ENCODE data around the gene ADAMTS6. TPM values are rescaled to one million over a fixed set of nuclear protein-coding genes. Genes with fewer than 3 reads are reported as not detected.

Gene ADAMTS6
- total RNA-seq, 1 experiment from 2014 or later: 2.8 TPM

DNA sequence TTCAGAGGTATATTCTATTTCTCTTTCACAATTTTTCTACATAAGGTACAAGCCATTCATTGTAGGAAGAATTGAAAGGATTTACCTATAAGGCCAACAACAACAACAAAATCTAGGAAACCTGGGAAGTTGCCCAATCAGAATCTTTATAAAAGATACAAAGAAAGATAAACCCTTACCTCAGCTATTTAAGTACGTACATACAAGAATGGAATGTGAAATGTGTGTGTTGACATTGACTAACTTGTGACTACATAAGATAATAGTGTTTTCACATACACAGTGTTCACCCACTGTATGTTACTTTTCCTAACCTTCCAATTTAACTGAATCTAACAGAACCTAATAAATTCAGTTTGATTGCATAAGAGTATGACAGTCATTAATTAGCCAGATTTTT lies 154.1 kb downstream of the ADAMTS6 start (continued):
- no peak for TF ChIP-seq NFYB (CRISPR knock-in tag; conservative IDR thresholded peaks at IDR 0.05; ENCODE audit: low read depth)
- no peak for TF ChIP-seq GABPB1 (CRISPR knock-in tag; IDR thresholded peaks at IDR 0.05)
- no peak for TF ChIP-seq KAT7 (CRISPR knock-in tag; IDR thresholded peaks at IDR 0.05; ENCODE audit: borderline replicate concordance)
- no peak for TF ChIP-seq MLX (CRISPR knock-in tag; IDR thresholded peaks at IDR 0.05)

- CTCF ChIA-PET: no interaction called here
- Mint-ChIP-seq H3K27me3 (ENCODE audit: low read depth) (no peaks in the 10 kb centered on the region), H3K27ac (no peak overlapping the region), H3K36me3 (no peaks in the 10 kb centered on the region), H3K4me1 (peaks cover 32% of the 10 kb centered on the region), H3K4me3 (no peak overlapping the region), H3K9me3 (no peaks in the 10 kb centered on the region)
- ATAC-seq (peak; percentile 87), DNase-seq (ENCODE audit: low spot score) (no peak)
- TF ChIP-seq SMAD3 (CRISPR knock-in tag; IDR thresholded peaks at IDR 0.05; ENCODE audit: borderline replicate concordance) (no peak), NR1H2 (CRISPR knock-in tag; IDR thresholded peaks at IDR 0.05) (no peak), CTCF (IDR thresholded peaks at IDR 0.05) (no peak), NFATC4 (CRISPR knock-in tag; IDR thresholded peaks at IDR 0.05) (no peak), ZNF232 (CRISPR knock-in tag; IDR thresholded peaks at IDR 0.05) (no peak), ZNF121 (CRISPR knock-in tag; IDR thresholded peaks at IDR 0.05) (no peak), ZNF138 (CRISPR knock-in tag; conservative IDR thresholded peaks at IDR 0.05) (no peak), MLX (CRISPR knock-in tag; IDR thresholded peaks at IDR 0.05) (no peak), ATF2 (CRISPR knock-in tag; IDR thresholded peaks at IDR 0.05; ENCODE audit: borderline replicate concordance, low read depth) (no peak), GRHL2 (CRISPR knock-in tag; IDR thresholded peaks at IDR 0.05; ENCODE audit: insufficient replicate concordance, severe bottlenecking) (no peak)
- TF ChIP-seq, protein P1, sequence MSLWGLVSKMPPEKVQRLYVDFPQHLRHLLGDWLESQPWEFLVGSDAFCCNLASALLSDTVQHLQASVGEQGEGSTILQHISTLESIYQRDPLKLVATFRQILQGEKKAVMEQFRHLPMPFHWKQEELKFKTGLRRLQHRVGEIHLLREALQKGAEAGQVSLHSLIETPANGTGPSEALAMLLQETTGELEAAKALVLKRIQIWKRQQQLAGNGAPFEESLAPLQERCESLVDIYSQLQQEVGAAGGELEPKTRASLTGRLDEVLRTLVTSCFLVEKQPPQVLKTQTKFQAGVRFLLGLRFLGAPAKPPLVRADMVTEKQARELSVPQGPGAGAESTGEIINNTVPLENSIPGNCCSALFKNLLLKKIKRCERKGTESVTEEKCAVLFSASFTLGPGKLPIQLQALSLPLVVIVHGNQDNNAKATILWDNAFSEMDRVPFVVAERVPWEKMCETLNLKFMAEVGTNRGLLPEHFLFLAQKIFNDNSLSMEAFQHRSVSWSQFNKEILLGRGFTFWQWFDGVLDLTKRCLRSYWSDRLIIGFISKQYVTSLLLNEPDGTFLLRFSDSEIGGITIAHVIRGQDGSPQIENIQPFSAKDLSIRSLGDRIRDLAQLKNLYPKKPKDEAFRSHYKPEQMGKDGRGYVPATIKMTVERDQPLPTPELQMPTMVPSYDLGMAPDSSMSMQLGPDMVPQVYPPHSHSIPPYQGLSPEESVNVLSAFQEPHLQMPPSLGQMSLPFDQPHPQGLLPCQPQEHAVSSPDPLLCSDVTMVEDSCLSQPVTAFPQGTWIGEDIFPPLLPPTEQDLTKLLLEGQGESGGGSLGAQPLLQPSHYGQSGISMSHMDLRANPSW (CRISPR knock-in tag; conservative IDR thresholded peaks at IDR 0.05; ENCODE audit: low read depth): no peak
- TF ChIP-seq, protein P2, sequence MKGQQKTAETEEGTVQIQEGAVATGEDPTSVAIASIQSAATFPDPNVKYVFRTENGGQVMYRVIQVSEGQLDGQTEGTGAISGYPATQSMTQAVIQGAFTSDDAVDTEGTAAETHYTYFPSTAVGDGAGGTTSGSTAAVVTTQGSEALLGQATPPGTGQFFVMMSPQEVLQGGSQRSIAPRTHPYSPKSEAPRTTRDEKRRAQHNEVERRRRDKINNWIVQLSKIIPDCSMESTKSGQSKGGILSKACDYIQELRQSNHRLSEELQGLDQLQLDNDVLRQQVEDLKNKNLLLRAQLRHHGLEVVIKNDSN (CRISPR knock-in tag; IDR thresholded peaks at IDR 0.05): no peak
- POLR2A ChIA-PET: no interaction called here
Observed at GRCh38 chr5:65326922-65327321, 154.8 kb downstream of the ADAMTS6 start.

GRCh38 chr5:65324226-65324625 lies 157.5 kb downstream of the ADAMTS6 start:
- Mint-ChIP-seq H3K27ac (no peak overlapping the region), H3K4me3 (no peak overlapping the region), H3K36me3 (no peaks in the 10 kb centered on the region), H3K27me3 (ENCODE audit: low read depth) (no peaks in the 10 kb centered on the region), H3K9me3 (peaks cover 5% of the 10 kb centered on the region), H3K4me1 (peaks cover 25% of the 10 kb centered on the region)
- DNase-seq (ENCODE audit: low spot score) (no peak), ATAC-seq (no peak)
- ChIA-PET POLR2A (no interaction called here), CTCF (no interaction called here)
- no peak for TF ChIP-seq AFF4 (CRISPR knock-in tag; IDR thresholded peaks at IDR 0.05; ENCODE audit: borderline replicate concordance)
- no peak for TF ChIP-seq USF2 (CRISPR knock-in tag; IDR thresholded peaks at IDR 0.05)
- no peak for TF ChIP-seq JAZF1 (CRISPR knock-in tag; IDR thresholded peaks at IDR 0.05)
- TF ChIP-seq, protein P3, sequence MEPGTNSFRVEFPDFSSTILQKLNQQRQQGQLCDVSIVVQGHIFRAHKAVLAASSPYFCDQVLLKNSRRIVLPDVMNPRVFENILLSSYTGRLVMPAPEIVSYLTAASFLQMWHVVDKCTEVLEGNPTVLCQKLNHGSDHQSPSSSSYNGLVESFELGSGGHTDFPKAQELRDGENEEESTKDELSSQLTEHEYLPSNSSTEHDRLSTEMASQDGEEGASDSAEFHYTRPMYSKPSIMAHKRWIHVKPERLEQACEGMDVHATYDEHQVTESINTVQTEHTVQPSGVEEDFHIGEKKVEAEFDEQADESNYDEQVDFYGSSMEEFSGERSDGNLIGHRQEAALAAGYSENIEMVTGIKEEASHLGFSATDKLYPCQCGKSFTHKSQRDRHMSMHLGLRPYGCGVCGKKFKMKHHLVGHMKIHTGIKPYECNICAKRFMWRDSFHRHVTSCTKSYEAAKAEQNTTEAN (CRISPR knock-in tag; IDR thresholded peaks at IDR 0.05): no peak
